Fibroblast of villous mesenchyme (primary cell): ENCODE data around the gene ZNF180. TPM values are rescaled to one million over a fixed set of nuclear protein-coding genes. Genes with fewer than 3 reads are reported as not detected.
"Not testable (repeated sequence)": the region's sequence is repeated elsewhere in the genome, so short reads cannot be mapped to it uniquely, and the experiment has no call there.

Source experiments
- DNase-seq: peaks from one replicate; pipeline ENCODE4 v3.0.0-alpha.2; 2010; ENCODE audit warnings: low read depth
- H3K4me3 ChIP-seq: 2 replicates; pipeline ENCODE4 v1.5.1; 2011; ENCODE audit warnings: low read depth, mild to moderate bottlenecking, low read length
- CTCF ChIP-seq: IDR thresholded peaks from 2 replicates; pipeline ENCODE4 v1.5.1; 2012; ENCODE audit warnings: low read depth, mild to moderate bottlenecking, low read length; ENCODE audit not compliant: insufficient read depth
- total RNA-seq: library from RNA; depleted of rRNA; stranded (reverse); fragments of >200 nt; gene quantifications from 2 replicates; pipeline ENCODE4 v1.2.3, GENCODE V29; 2012

ZNF180 gene
- total RNA-seq, 1 donor = 9.5 TPM

- DNase-seq = no peak
- no peak for TF ChIP-seq CTCF
- no peak overlapping the region for H3K4me3 ChIP-seq
Measured at GRCh38 chr19:44539991-44540390, 39.7 kb upstream of the ZNF180 start.

- H3K4me3 ChIP-seq = no peak overlapping the region
- TF ChIP-seq CTCF = no peak
- no peak for DNase-seq
Measured at GRCh38 chr19:44539236-44539826, 39.0 kb upstream of the ZNF180 start.

- not testable (repeated sequence) for H3K4me3 ChIP-seq, DNase-seq
Measured at GRCh38 chr19:44535361-44535760, 35.0 kb upstream of the ZNF180 start.

- no peak for DNase-seq
- TF ChIP-seq CTCF = no peak
- no peak overlapping the region for H3K4me3 ChIP-seq
Measured at GRCh38 chr19:44532819-44533218, 32.5 kb upstream of the ZNF180 start.

GRCh38 chr19:44530777-44531176, 30.5 kb upstream of the ZNF180 start:
- no peak for DNase-seq
- no peak overlapping the region for H3K4me3 ChIP-seq
- TF ChIP-seq CTCF = no peak

GRCh38 chr19:44529536-44529935, 29.2 kb upstream of the ZNF180 start, which contains the start of gene CEACAM20:
Gene CEACAM20 (minus strand): TSS chr19:44529675. CDS start chr19:44529509, 166 bp downstream.
- H3K4me3 ChIP-seq = no peak within 1 kb of the TSS
- no peak for DNase-seq
- no peak for TF ChIP-seq CTCF

GRCh38 chr19:44527554-44527953, 27.2 kb upstream of the ZNF180 start:
- H3K4me3 ChIP-seq = no peak overlapping the region
- no peak for DNase-seq
- no peak for TF ChIP-seq CTCF
